Dendritic cell treated with granulocyte-macrophage colony-stimulating factor and Interleukin-4, amounts not matched to agents 40 ng/mL and 50 ng/mL, for 4 days (primary cell): ENCODE measurements around the gene TMEM204.
A peak's percentile ranks its signal among the peaks of the same experiment; 100 is the strongest.

Source experiments
- H3K27ac Mint-ChIP-seq: one replicate; pipeline ENCODE4 v1.8.0; 2022; ENCODE audit warnings: mild to moderate bottlenecking, mixed read lengths
- H3K27me3 Mint-ChIP-seq: one replicate; pipeline ENCODE4 v1.8.0; 2022; ENCODE audit warnings: mild to moderate bottlenecking, mixed read lengths
- H3K36me3 Mint-ChIP-seq: one replicate; pipeline ENCODE4 v1.8.0; 2022; ENCODE audit warnings: low read depth, mixed read lengths
- H3K4me1 Mint-ChIP-seq: one replicate; pipeline ENCODE4 v1.8.0; 2022; ENCODE audit warnings: low read depth, mixed read lengths
- H3K4me3 Mint-ChIP-seq: one replicate; pipeline ENCODE4 v1.8.0; 2022; ENCODE audit warnings: mild to moderate bottlenecking, moderate library complexity, mixed read lengths
- H3K9me3 Mint-ChIP-seq: one replicate; pipeline ENCODE4 v1.8.0; 2022; ENCODE audit warnings: mixed read lengths
- intact Hi-C: fragments of 100-400 bp; cut with micrococcal nuclease; formaldehyde crosslinking; loops from one replicate; pipeline ENCODE4 v1.15.0; 2022

TMEM204 gene

DNA sequence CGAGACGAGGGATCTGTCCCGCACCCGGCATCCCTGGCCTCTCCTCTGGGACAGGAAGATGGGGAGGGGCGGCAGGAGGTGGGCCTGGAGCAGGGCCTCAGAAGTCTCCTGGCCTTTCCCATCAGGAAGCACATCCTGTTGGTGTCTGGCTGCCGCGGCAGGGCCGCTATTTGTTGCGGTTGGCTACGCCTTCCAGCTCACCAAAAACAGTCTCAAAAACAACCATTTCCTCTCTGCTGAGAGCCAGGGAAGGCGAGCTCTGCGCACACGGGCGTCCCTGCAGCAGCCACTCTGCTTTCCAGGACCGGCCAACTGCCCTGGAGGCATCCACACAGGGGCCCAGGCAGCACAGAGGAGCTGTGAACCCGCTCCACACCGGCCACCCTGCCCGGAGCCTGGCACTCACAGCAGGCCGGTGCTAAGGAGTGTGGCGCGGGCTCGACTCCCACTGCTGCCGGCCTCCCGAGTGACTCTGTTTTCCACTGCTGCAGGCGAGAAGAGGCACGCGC is at the start of gene TMEM204:
Gene TMEM204, plus strand, starts transcription at position 224 of the 509 bp plus-strand sequence. CDS start 610 bp downstream, outside the sequence.
- Mint-ChIP-seq H3K36me3 (no peaks in the 10 kb centered on the region), H3K27me3 (peaks cover 60% of the 10 kb centered on the region), H3K4me3 (no peak within 1 kb of the TSS), H3K27ac (no peak within 1 kb of the TSS), H3K9me3 (no peaks in the 10 kb centered on the region), H3K4me1 (peaks cover 8% of the 10 kb centered on the region)
- intact Hi-C loops = no loop called here

DNA sequence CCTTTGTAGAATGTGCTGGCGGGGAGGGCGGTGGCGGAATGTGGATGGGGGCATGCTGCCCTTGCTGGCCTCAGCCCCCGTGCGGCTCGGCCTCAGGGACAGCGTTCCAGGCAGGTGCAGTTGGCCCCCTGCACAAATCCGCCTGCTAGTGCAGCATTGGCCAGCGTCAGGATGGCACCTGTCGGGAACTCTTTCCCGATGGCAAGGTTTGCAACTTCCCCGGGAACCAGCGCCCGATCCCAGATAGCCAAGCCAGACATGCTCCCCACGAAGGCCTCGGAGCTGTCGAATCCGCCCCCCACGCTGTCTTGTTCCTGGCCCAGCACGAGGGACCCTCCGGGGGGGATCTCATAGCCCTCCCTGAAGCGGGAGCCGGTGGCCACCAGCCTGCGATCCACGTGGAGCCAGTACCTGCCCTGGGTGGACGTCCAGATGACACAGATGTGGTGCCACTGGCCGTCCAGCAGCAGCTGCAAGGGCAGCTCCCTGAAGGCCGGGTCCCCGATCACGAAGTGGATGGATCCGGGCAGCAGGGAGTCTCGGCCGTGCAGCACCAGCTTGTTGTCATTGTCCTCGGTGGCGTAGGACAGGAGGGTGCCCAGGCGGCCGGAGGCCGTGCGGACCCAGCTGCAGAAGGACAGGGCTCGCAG is 47.5 kb upstream of the TMEM204 start:
- Mint-ChIP-seq H3K4me3 (no peak overlapping the region), H3K27me3 (no peaks in the 10 kb centered on the region), H3K9me3 (no peaks in the 10 kb centered on the region), H3K27ac (peak overlapping the region; percentile 33), H3K36me3 (no peaks in the 10 kb centered on the region), H3K4me1 (peaks cover 48% of the 10 kb centered on the region)
- intact Hi-C loops = no loop called here

DNA sequence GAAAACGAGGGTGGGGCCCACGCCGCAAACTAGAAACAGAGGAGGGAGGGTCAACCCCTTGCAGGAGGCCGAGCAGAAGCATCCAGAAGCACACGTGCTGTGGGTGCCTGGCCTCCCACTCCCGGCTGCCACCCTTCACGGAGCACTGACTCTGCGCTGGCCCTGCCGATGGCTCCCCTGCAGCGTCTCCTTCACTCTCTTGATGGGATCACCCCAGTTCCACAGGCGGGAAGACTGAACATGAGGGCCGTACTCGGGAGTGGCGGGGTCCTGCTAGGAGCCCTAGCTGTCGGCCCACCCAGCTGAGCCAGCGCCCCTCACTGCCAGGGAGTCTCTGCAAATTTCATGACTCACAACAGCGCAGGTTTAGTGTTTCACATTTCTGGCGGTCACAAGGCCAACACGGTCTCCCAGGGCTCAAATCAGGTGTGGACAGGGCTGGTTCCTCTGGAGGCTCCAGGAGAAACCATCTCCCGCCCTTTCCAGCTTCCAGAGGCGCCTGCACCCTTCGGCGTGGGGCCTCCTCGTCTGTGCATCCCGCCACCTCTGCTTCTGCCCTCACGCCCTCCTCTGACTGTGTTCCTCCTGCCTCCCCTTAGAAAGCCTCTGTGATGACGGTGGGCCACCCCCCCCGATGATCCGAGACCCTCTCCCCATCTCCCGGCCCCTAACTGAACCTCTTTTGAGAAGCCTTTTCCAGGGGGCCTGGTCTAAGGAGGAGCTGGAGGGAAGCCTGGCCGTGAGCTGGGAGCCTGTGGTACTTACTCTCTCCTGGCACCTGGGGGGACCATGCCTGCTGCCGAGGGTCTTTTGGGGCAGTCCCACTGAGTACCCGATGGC is 46.7 kb upstream of the TMEM204 start:
- H3K9me3 Mint-ChIP-seq = no peaks in the 10 kb centered on the region
- H3K4me1 Mint-ChIP-seq = peaks cover 43% of the 10 kb centered on the region
- peak overlapping the region; percentile 33 for H3K27ac Mint-ChIP-seq

DNA sequence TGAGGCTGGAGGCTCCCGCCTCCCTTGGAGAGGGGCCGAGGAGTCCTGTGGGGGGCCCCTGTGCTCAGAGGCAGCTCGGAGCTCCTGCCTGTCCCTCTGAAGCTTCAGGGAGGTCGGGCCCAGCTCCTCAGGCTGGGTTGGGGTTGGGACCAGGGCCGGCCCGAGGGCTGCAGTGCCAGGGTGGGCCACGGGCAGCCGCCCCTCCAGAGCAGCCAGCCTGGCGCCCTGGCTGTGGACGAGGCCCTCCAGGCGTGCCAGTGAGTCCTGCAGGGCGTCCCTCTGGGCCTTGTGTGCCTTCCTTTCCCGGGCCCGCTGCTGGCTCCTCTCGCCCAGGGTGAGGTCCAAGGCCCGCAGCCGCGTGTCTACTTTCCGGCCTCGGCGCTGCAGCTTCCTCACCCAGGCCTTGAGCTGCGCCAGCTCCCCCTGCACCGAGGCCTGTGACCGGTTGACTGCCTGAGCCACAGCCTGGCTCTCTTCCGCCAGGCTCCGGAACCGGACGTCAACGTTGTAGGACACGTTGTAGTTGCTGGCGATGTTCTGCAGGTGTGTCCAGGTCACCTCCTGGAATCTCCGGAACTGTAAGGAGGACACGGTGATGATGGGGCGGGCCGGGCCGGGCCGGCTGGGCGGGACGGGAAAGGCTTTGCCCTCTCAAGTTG is 45.9 kb upstream of the TMEM204 start:
- peaks cover 41% of the 10 kb centered on the region for H3K4me1 Mint-ChIP-seq
- no peaks in the 10 kb centered on the region for H3K9me3 Mint-ChIP-seq
- intact Hi-C loops = no loop called here
- H3K4me3 Mint-ChIP-seq = no peak overlapping the region
- H3K27me3 Mint-ChIP-seq = no peaks in the 10 kb centered on the region
- H3K27ac Mint-ChIP-seq = no peak overlapping the region
- no peaks in the 10 kb centered on the region for H3K36me3 Mint-ChIP-seq

More for the DNA sequence above, 46.7 kb upstream of the TMEM204 start:
- Mint-ChIP-seq H3K4me3 (no peak overlapping the region), H3K36me3 (no peaks in the 10 kb centered on the region), H3K27me3 (no peaks in the 10 kb centered on the region)
- intact Hi-C loops = no loop called here

GRCh38 chr16:1488054-1488601 is 45.3 kb upstream of the TMEM204 start:
- intact Hi-C loops = no loop called here
- Mint-ChIP-seq H3K27me3 (no peaks in the 10 kb centered on the region), H3K27ac (peak overlapping the region; percentile 53), H3K36me3 (peaks cover 3% of the 10 kb centered on the region), H3K4me1 (peaks cover 41% of the 10 kb centered on the region), H3K4me3 (no peak overlapping the region), H3K9me3 (no peaks in the 10 kb centered on the region)

DNA sequence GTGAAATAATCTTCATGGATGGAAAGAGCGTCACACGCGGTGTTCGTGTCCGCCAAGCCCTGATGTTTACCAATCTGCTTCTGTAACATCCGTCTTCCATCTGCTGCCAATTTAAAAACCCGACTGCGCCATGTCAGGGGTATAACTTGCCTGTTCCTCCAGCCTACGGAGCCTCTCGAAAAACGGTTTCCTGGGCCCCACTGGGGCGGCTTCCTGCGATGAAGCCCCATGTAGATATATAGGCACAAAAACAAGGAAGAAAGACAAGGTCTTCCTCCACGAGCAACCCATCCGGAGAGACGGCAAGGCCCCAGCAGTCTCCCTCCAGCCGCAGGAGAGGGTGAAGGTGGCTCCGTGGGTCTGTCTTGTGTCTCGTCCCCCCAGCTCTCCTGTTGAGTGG is 44.8 kb upstream of the TMEM204 start, which contains the start of gene PTX4:
Gene PTX4, minus strand, starts transcription at position 326 of the 400 bp plus-strand sequence. Its CDS starts 35 bp downstream, at position 291.
- Mint-ChIP-seq H3K4me3 (no peak within 1 kb of the TSS), H3K9me3 (no peaks in the 10 kb centered on the region), H3K36me3 (peaks cover 8% of the 10 kb centered on the region), H3K4me1 (peaks cover 36% of the 10 kb centered on the region), H3K27ac (peak within 1 kb of the TSS; percentile 53), H3K27me3 (no peaks in the 10 kb centered on the region)
- intact Hi-C loops = no loop called here

GRCh38 chr16:1489077-1489476 is 44.4 kb upstream of the TMEM204 start:
- Mint-ChIP-seq H3K27me3 (no peaks in the 10 kb centered on the region), H3K4me3 (no peak overlapping the region), H3K27ac (peak overlapping the region; percentile 53), H3K4me1 (peaks cover 36% of the 10 kb centered on the region), H3K9me3 (no peaks in the 10 kb centered on the region), H3K36me3 (peaks cover 13% of the 10 kb centered on the region)
- intact Hi-C loops = no loop called here

- peaks cover 36% of the 10 kb centered on the region for H3K4me1 Mint-ChIP-seq
- H3K36me3 Mint-ChIP-seq = peaks cover 35% of the 10 kb centered on the region
- peak overlapping the region; percentile 98 for H3K27ac Mint-ChIP-seq
- H3K9me3 Mint-ChIP-seq = no peaks in the 10 kb centered on the region
- no peaks in the 10 kb centered on the region for H3K27me3 Mint-ChIP-seq
- intact Hi-C loops = no loop called here
- no peak overlapping the region for H3K4me3 Mint-ChIP-seq
Measured at GRCh38 chr16:1491327-1491726, 42.1 kb upstream of the TMEM204 start.

DNA sequence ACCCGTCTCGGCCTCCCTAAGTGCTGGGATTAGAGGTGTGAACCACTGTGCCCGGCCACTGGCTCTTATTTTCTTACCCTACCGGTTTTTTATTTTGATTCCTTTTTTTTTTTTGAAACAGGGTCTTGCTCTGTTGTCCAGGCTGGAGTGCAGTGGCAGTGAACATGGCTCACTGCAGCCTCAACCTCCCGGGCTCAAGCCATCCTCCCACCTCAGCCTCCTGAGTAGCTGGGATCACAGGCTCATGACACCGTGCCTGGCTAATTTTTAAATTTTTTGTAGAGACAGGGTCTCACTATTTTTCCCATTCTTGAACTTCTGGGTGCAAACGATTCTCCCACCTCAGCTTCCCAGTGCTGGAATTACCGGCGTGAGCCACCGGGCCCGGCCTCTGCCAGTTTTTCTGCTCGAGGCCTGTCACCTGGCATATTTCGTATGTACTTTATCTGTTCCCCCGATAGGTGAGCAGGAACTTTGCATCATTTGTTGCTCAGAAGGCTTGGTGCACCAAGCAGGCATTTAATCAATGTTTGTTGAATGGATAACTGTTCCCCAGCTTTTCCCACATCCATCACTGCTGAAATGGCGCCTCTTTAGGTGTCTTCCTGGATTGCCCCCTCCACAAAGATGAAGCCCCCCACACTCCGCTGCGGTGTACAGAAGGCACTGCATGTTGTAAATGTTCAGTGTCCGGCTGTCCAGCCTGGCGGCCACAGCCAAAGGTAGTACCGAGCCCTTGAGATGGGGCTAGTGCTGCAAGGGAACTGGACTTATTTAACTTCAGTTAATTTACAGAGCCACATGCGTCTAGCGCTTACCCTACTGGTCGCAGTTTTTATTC is 41.2 kb upstream of the TMEM204 start:
- H3K4me3 Mint-ChIP-seq = peak overlapping the region; percentile 91
- intact Hi-C loops = loop anchor here (2.0 kb wide), 1 partner anchor 18 kb away; the partner anchor contains the start of gene CLCN7
- H3K27me3 Mint-ChIP-seq = no peaks in the 10 kb centered on the region
- H3K4me1 Mint-ChIP-seq = peaks cover 36% of the 10 kb centered on the region
- H3K9me3 Mint-ChIP-seq = no peaks in the 10 kb centered on the region
- peaks cover 45% of the 10 kb centered on the region for H3K36me3 Mint-ChIP-seq
- H3K27ac Mint-ChIP-seq = peak overlapping the region; percentile 98

GRCh38 chr16:1492923-1493745 is 40.3 kb upstream of the TMEM204 start, which contains the start of gene TELO2:
Gene TELO2 (plus strand): TSS chr16:1493360. CDS start chr16:1494282, 922 bp downstream.
- H3K4me3 Mint-ChIP-seq = peak within 1 kb of the TSS; percentile 91
- H3K9me3 Mint-ChIP-seq = no peaks in the 10 kb centered on the region
- H3K4me1 Mint-ChIP-seq = peaks cover 36% of the 10 kb centered on the region
- peak within 1 kb of the TSS; percentile 98 for H3K27ac Mint-ChIP-seq
- H3K36me3 Mint-ChIP-seq = peaks cover 53% of the 10 kb centered on the region
- intact Hi-C loops = loop anchor here (2.0 kb wide), 1 partner anchor 18 kb away; the partner anchor contains the start of gene CLCN7
- H3K27me3 Mint-ChIP-seq = no peaks in the 10 kb centered on the region

- H3K27me3 Mint-ChIP-seq = no peaks in the 10 kb centered on the region
- H3K4me1 Mint-ChIP-seq = peaks cover 30% of the 10 kb centered on the region
- no peaks in the 10 kb centered on the region for H3K9me3 Mint-ChIP-seq
- peak overlapping the region; percentile 91 for H3K4me3 Mint-ChIP-seq
- peaks cover 59% of the 10 kb centered on the region for H3K36me3 Mint-ChIP-seq
- intact Hi-C loops = loop anchor here (2.0 kb wide), 1 partner anchor 19 kb away; the partner anchor contains the start of gene CLCN7
- H3K27ac Mint-ChIP-seq = peak overlapping the region; percentile 98
Measured at GRCh38 chr16:1493746-1494094, 39.7 kb upstream of the TMEM204 start.

GRCh38 chr16:1494129-1494640 is 39.3 kb upstream of the TMEM204 start:
- H3K27ac Mint-ChIP-seq = peak overlapping the region; percentile 98
- intact Hi-C loops = no loop called here
- H3K4me1 Mint-ChIP-seq = peaks cover 27% of the 10 kb centered on the region
- no peaks in the 10 kb centered on the region for H3K9me3 Mint-ChIP-seq
- no peaks in the 10 kb centered on the region for H3K27me3 Mint-ChIP-seq
- peak overlapping the region; percentile 91 for H3K4me3 Mint-ChIP-seq
- peaks cover 64% of the 10 kb centered on the region for H3K36me3 Mint-ChIP-seq
